Esophagus muscularis mucosa (tissue), 4 donors: ENCODE measurements around the gene ENO1. TPM values are rescaled to one million over a fixed set of nuclear protein-coding genes. Genes with fewer than 3 reads are reported as not detected.

ENCODE experiments used
- DNase-seq: peaks from one replicate; pipeline ENCODE4 v3.0.0-alpha.2; 2017; ENCODE audit errors: extremely low spot score
- H3K27ac ChIP-seq, 4 donors: fragments of 200-600 bp; sonication (generic); replicated peaks in 1 of 4; 1 replicate in 3 of 4; 2 replicates in 1 of 4; pipeline ENCODE4 v1.5.1; 2016 to 2019; ENCODE audit warnings: mild to moderate bottlenecking in 1 of 4
- H3K27me3 ChIP-seq, 4 donors: fragments of 200-600 bp; sonication (generic); one replicate each; pipeline versions ENCODE4 v1.5.1 to v1.6.0; 2016 to 2019
- H3K36me3 ChIP-seq, 4 donors: fragments of 200-600 bp; sonication (generic); one replicate each; pipeline ENCODE4 v1.5.1; 2016 to 2019
- H3K4me1 ChIP-seq, 4 donors: fragments of 200-600 bp; sonication (generic); one replicate each; pipeline ENCODE4 v1.5.1; 2016 to 2019
- H3K4me3 ChIP-seq, 4 donors: fragments of 200-600 bp; sonication (generic); 1 replicate in 2 of 4; 2 replicates in 2 of 4; pipeline ENCODE4 v1.5.1; 2016 to 2019; ENCODE audit warnings: mild to moderate bottlenecking in 4 of 4, moderate library complexity in 1 of 4
- H3K9me3 ChIP-seq, 4 donors: fragments of 200-600 bp; sonication (generic); 1 replicate in 3 of 4; 2 replicates in 1 of 4; pipeline ENCODE4 v1.5.1; 2016 to 2019
- CTCF ChIP-seq, 3 experiments: fragments of 200-600 bp in 2 of 3; fragments of 450-650 bp in 1 of 3; sonication (generic) in 2 of 3; IDR thresholded peaks; one replicate each; pipeline ENCODE4 v1.5.1; 2017 to 2019; ENCODE audit warnings: antibody characterized with exemption in 3 of 3, mild to moderate bottlenecking in 2 of 3, moderate library complexity in 1 of 3
- EP300 ChIP-seq: sonication (generic); formaldehyde crosslinking; IDR thresholded peaks from one replicate; pipeline ENCODE4 v1.6.1; 2017; ENCODE audit warnings: antibody characterized with exemption
- POLR2A ChIP-seq: fragments of 450-650 bp; IDR thresholded peaks from one replicate; pipeline ENCODE4 v1.6.1; 2017; ENCODE audit warnings: antibody characterized with exemption, moderate library complexity, mild to moderate bottlenecking, low read depth
- POLR2AphosphoS5 ChIP-seq, 2 donors: sonication (generic); formaldehyde crosslinking; IDR thresholded peaks; one replicate each; pipeline ENCODE4 v1.6.1; 2017; ENCODE audit warnings: antibody characterized with exemption in 2 of 2
- WGBS: methylation state at CpG from one replicate; pipeline ENCODE4 v1.1.5; 2018; 5-methylcytosine and 5-hydroxymethylcytosine counted together
- intact Hi-C: fragments of 100-400 bp; cut with DNase I; formaldehyde crosslinking; loops from one replicate; pipeline ENCODE4 v1.15.1; 2023
- total RNA-seq, 4 donors: library from RNA; depleted of rRNA; stranded (reverse); fragments of >200 nt; gene quantifications; one replicate each; pipeline versions ENCODE4 v1.1.0 to v1.2.1, GENCODE V29; 2016

Gene ENO1
- total RNA-seq, 4 donors from 2014 or later, result 595 to 895 (median 621) TPM

- no peaks in the 10 kb centered on the region for H3K9me3 ChIP-seq
- no peak for TF ChIP-seq POLR2A
- TF ChIP-seq POLR2AphosphoS5 (IDR thresholded peaks at IDR 0.05), result no peak
- peak; percentile 31 to 63 (median 39) for TF ChIP-seq CTCF (IDR thresholded peaks at IDR 0.05)
- TF ChIP-seq EP300, result no peak
- no peak for DNase-seq
- H3K36me3 ChIP-seq, result peaks cover 86 to 100% (median 95%) of the 10 kb centered on the region in 4 donors
- H3K27ac ChIP-seq, result peak overlapping the region in 1 of 4 donors; percentile 2
- H3K4me1 ChIP-seq, result peaks cover 18 to 28% (median 22%) of the 10 kb centered on the region in 4 donors
- no peaks in the 10 kb centered on the region for H3K27me3 ChIP-seq
- intact Hi-C loops, result loop anchor here (5.0 kb wide), 1 partner anchor 125 kb away; no protein-coding TSS in a partner anchor
- WGBS, result 80% methylated on average over 3 of the region's 4 CpGs
- no peak overlapping the region for H3K4me3 ChIP-seq
Observed at GRCh38 chr1:8862528-8862927, 16.0 kb downstream of the ENO1 start.

GRCh38 chr1:8860738-8861516 lies 17.6 kb downstream of the ENO1 start:
- H3K4me1 ChIP-seq, result peaks cover 21 to 28% (median 22%) of the 10 kb centered on the region in 4 donors
- no peak overlapping the region for H3K4me3 ChIP-seq
- WGBS, result 76% methylated on average over 14 of the region's 21 CpGs
- H3K27ac ChIP-seq, result peak overlapping the region in 2 of 4 donors; percentile 39 to 67
- intact Hi-C loops, result loop anchor here (5.0 kb wide), 1 partner anchor 126 kb away; no protein-coding TSS in a partner anchor
- H3K27me3 ChIP-seq, result no peaks in the 10 kb centered on the region
- TF ChIP-seq POLR2A (no peak), POLR2AphosphoS5 (IDR thresholded peaks at IDR 0.05) (no peak), CTCF (IDR thresholded peaks at IDR 0.05) (no peak), EP300 (no peak)
- H3K36me3 ChIP-seq, result peaks cover 78 to 94% (median 92%) of the 10 kb centered on the region in 4 donors
- DNase-seq, result no peak
- H3K9me3 ChIP-seq, result no peaks in the 10 kb centered on the region

- TF ChIP-seq POLR2AphosphoS5 (IDR thresholded peaks at IDR 0.05) (peak in 1 of 2 donors; percentile 20), EP300 (no peak), CTCF (IDR thresholded peaks at IDR 0.05) (peak; percentile 61 to 74 (median 72)), POLR2A (no peak)
- Histone ChIP-seq H3K4me1 (peaks cover 21 to 28% (median 22%) of the 10 kb centered on the region in 4 donors), H3K9me3 (no peaks in the 10 kb centered on the region), H3K4me3 (no peak overlapping the region), H3K36me3 (peaks cover 60 to 76% (median 73%) of the 10 kb centered on the region in 4 donors), H3K27ac (peak overlapping the region; percentile 36 to 67 (median 44)), H3K27me3 (no peaks in the 10 kb centered on the region)
- no peak for DNase-seq
- WGBS, result 65% methylated on average over 11 of the region's 12 CpGs
- intact Hi-C loops, result loop anchor here (10.0 kb wide), 1 partner anchor 894 kb away; the partner anchor contains the start of gene PARK7
Observed at GRCh38 chr1:8858888-8859706, 19.4 kb downstream of the ENO1 start.

- no peak overlapping the region for H3K4me3 ChIP-seq
- peak; percentile 10 to 29 for TF ChIP-seq POLR2AphosphoS5 (IDR thresholded peaks at IDR 0.05)
- TF ChIP-seq POLR2A, result no peak
- intact Hi-C loops, result loop anchor here (10.0 kb wide), 1 partner anchor 893 kb away; the partner anchor contains the start of gene PARK7
- H3K27ac ChIP-seq, result peak overlapping the region; percentile 14 to 67 (median 26)
- H3K9me3 ChIP-seq, result no peaks in the 10 kb centered on the region
- peaks cover 51 to 67% (median 64%) of the 10 kb centered on the region in 4 donors for H3K36me3 ChIP-seq
- WGBS, result 29% methylated on average over 1 of the region's 2 CpGs
- H3K4me1 ChIP-seq, result peaks cover 21 to 28% (median 22%) of the 10 kb centered on the region in 4 donors
- no peaks in the 10 kb centered on the region for H3K27me3 ChIP-seq
- DNase-seq, result no peak
Observed at GRCh38 chr1:8858112-8858668, 20.3 kb downstream of the ENO1 start.
